Upper lobe of left lung (tissue), 4 donors: ENCODE data around the gene RNF214.

Experiments used
- EP300 ChIP-seq, 4 donors: sonication (generic); formaldehyde crosslinking; IDR thresholded peaks; one replicate each; pipeline ENCODE4 v1.5.1; 2017; ENCODE audit warnings: antibody characterized with exemption in 4 of 4, control low read depth in 2 of 4
- POLR2A ChIP-seq, 4 donors: fragments of 450-650 bp; IDR thresholded peaks; one replicate each; pipeline ENCODE4 v1.5.1; 2016 to 2017; ENCODE audit warnings: antibody characterized with exemption in 4 of 4, mild to moderate bottlenecking in 2 of 4
- POLR2AphosphoS5 ChIP-seq, 2 donors: sonication (generic); formaldehyde crosslinking; IDR thresholded peaks; one replicate each; pipeline ENCODE4 v1.5.1; 2017; ENCODE audit warnings: antibody characterized with exemption in 2 of 2
- TF ChIP-seq, protein P1 (sequence below), 6 experiments: fragments of 450-650 bp in 4 of 6; fragments of 200-600 bp in 2 of 6; sonication (generic) in 2 of 6; IDR thresholded peaks; one replicate each; pipeline ENCODE4 v1.5.1; 2016 to 2019; ENCODE audit warnings: antibody characterized with exemption in 6 of 6

DNA sequence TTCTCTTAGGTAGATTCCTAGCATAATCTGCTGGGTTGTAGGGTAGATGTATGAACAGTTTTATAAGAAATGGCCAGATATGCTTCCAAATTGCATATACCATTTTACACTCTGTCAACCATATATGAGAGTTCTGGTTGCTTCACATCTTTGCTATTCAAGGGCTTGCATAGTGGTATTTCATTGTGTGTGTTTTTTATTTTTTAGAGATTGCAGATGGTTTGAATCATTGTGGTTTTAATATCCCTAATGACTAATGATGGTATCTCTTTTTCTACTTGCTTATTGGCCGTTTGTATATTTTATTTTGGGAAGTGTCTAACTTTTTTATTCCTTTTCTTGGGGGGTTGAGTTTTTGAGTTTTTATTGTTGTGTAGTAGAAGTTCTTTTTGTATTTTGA is 26.9 kb downstream of the RNF214 start:
- TF ChIP-seq, protein P1, sequence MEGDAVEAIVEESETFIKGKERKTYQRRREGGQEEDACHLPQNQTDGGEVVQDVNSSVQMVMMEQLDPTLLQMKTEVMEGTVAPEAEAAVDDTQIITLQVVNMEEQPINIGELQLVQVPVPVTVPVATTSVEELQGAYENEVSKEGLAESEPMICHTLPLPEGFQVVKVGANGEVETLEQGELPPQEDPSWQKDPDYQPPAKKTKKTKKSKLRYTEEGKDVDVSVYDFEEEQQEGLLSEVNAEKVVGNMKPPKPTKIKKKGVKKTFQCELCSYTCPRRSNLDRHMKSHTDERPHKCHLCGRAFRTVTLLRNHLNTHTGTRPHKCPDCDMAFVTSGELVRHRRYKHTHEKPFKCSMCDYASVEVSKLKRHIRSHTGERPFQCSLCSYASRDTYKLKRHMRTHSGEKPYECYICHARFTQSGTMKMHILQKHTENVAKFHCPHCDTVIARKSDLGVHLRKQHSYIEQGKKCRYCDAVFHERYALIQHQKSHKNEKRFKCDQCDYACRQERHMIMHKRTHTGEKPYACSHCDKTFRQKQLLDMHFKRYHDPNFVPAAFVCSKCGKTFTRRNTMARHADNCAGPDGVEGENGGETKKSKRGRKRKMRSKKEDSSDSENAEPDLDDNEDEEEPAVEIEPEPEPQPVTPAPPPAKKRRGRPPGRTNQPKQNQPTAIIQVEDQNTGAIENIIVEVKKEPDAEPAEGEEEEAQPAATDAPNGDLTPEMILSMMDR (IDR thresholded peaks at IDR 0.05) = no peak
- TF ChIP-seq POLR2AphosphoS5 (IDR thresholded peaks at IDR 0.05) (no peak), POLR2A (IDR thresholded peaks at IDR 0.05) (no peak), EP300 (IDR thresholded peaks at IDR 0.05) (no peak)
